ENCODE results near the gene PTPN2.

- TF ChIP-seq CTCF (IDR thresholded peaks at IDR 0.05) (no peak), POLR2A (IDR thresholded peaks at IDR 0.05; ENCODE audit: low read length) (no peak), JUNB (IDR thresholded peaks at IDR 0.05) (no peak), NR3C1 (IDR thresholded peaks at IDR 0.05) (no peak), CHD2 (IDR thresholded peaks at IDR 0.05; ENCODE audit: low read length, partially characterized antibody) (no peak), TFCP2L1 (CRISPR knock-in tag; IDR thresholded peaks at IDR 0.05) (no peak), RCOR1 (IDR thresholded peaks at IDR 0.05; ENCODE audit: low read depth, low read length) (no peak), HMGXB4 (CRISPR knock-in tag; IDR thresholded peaks at IDR 0.05; ENCODE audit: borderline replicate concordance) (no peak), PBX3 (IDR thresholded peaks at IDR 0.05) (no peak), CHD4 (IDR thresholded peaks at IDR 0.05; ENCODE audit: borderline replicate concordance) (no peak)
Measured at GRCh38 chr18:12825230-12825629, 58.8 kb downstream of the PTPN2 start.
